Measurements from ENCODE around the gene SIN3B. TPM values are rescaled to one million over a fixed set of nuclear protein-coding genes. Genes with fewer than 3 reads are reported as not detected.

Gene SIN3B
- total RNA-seq, 1 donor from 2014 or later = 84.8 TPM

DNA sequence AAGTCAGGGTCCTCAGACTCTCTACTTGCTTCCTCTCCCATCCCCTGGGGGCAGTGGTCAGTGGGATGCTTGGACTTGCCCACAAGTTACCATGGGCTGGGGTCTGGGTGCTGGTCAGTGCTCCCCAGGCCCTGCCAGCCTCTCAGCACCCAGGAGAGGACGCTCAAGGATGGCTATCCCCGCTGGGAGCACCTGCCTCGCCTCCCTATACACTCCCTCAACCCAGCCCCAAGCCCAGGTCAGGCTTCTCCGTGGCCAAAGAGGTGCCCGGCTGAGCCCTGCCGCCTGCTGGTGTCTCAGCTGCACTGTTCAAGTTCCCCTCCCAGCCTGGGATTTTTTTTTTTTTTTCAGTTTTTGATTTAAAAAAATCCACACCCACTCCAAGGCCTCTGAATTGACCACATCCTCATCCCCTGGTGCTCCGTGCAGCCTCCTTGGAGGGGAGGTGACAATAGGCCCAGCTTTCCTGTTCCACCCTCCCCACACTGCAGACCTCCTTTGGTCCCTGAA, 70.4 kb downstream of the SIN3B start:
- DNase-seq (ENCODE audit: low spot score) = peak; percentile 60
- no peaks in the 10 kb centered on the region for H3K36me3 Mint-ChIP-seq (ENCODE audit: low read depth, unreplicated experiment)
- H3K4me3 Mint-ChIP-seq (ENCODE audit: unreplicated experiment) = no peak overlapping the region
- H3K9me3 Mint-ChIP-seq (ENCODE audit: unreplicated experiment) = no peaks in the 10 kb centered on the region
- H3K27me3 Mint-ChIP-seq (ENCODE audit: unreplicated experiment) = peaks cover 8% of the 10 kb centered on the region
- TF ChIP-seq, protein P1, sequence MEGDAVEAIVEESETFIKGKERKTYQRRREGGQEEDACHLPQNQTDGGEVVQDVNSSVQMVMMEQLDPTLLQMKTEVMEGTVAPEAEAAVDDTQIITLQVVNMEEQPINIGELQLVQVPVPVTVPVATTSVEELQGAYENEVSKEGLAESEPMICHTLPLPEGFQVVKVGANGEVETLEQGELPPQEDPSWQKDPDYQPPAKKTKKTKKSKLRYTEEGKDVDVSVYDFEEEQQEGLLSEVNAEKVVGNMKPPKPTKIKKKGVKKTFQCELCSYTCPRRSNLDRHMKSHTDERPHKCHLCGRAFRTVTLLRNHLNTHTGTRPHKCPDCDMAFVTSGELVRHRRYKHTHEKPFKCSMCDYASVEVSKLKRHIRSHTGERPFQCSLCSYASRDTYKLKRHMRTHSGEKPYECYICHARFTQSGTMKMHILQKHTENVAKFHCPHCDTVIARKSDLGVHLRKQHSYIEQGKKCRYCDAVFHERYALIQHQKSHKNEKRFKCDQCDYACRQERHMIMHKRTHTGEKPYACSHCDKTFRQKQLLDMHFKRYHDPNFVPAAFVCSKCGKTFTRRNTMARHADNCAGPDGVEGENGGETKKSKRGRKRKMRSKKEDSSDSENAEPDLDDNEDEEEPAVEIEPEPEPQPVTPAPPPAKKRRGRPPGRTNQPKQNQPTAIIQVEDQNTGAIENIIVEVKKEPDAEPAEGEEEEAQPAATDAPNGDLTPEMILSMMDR (IDR thresholded peaks at IDR 0.05; ENCODE audit: unreplicated experiment) = peak; percentile 56
- H3K4me1 Mint-ChIP-seq (ENCODE audit: unreplicated experiment) = peaks cover 3% of the 10 kb centered on the region
- H3K27ac Mint-ChIP-seq (ENCODE audit: unreplicated experiment) = no peak overlapping the region

DNA sequence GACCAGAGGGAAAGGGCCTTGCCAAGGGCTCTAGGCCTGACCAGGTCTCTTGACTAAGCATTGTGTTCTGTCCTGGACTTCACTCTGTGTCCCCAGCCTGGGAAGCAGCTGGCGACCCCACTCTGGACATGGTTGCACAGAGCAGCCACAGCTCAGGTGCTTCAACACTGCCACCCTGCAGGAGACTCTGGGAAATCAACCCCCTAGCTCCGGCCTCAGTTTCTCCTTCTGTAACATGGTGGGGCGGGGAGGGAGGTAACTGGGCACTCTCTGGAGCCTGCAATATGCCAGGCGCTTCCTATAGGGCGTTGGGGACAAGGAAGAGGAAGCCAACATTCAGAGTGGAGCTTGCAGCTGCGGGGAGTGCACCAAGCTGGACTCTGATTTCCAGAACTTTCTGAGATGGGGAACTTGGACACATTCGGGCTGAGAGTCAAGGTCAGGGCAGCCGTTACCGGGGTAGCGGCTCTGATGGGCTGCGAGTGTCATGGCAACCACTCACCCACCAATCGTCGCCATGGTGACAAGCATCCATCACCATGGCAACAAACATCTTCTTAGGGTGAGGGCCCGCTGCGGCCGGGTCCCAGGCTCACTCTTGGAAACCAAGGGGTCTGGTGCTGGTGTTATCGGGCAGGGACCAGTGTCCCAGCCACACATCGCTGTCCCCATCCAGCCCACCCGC, 72.4 kb downstream of the SIN3B start:
- Mint-ChIP-seq H3K4me1 (ENCODE audit: unreplicated experiment) (no peaks in the 10 kb centered on the region), H3K4me3 (ENCODE audit: unreplicated experiment) (no peak overlapping the region), H3K9me3 (ENCODE audit: unreplicated experiment) (no peaks in the 10 kb centered on the region), H3K27ac (ENCODE audit: unreplicated experiment) (no peak overlapping the region), H3K27me3 (ENCODE audit: unreplicated experiment) (peaks cover 9% of the 10 kb centered on the region), H3K36me3 (ENCODE audit: low read depth, unreplicated experiment) (no peaks in the 10 kb centered on the region)
- TF ChIP-seq, protein P1 (IDR thresholded peaks at IDR 0.05; ENCODE audit: unreplicated experiment) = no peak
- no peak for DNase-seq (ENCODE audit: low spot score)

DNA sequence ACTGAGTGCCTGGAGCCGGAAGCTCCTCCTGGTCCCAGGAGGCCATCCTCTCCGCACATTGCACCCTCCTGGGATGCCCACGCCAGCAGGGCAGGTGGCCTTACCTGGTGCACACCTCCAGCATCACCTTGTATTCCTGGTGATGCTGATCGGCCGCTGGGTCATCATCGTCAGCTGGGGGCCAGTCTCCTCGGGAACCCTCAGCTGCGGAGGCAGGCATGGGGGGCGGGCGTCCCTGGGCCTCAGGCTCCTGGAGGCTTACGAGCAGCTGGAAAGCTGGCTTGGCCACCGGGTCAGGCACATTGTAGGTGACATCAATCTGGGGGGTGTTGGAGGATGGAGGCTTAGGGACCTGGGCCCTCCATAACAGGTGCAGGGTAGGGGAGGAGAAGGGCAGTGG, 73.3 kb downstream of the SIN3B start:
- Mint-ChIP-seq H3K36me3 (ENCODE audit: low read depth, unreplicated experiment) (no peaks in the 10 kb centered on the region), H3K4me3 (ENCODE audit: unreplicated experiment) (no peak overlapping the region), H3K27ac (ENCODE audit: unreplicated experiment) (no peak overlapping the region), H3K27me3 (ENCODE audit: unreplicated experiment) (peaks cover 9% of the 10 kb centered on the region), H3K4me1 (ENCODE audit: unreplicated experiment) (no peaks in the 10 kb centered on the region), H3K9me3 (ENCODE audit: unreplicated experiment) (no peaks in the 10 kb centered on the region)
- DNase-seq (ENCODE audit: low spot score) = no peak
- TF ChIP-seq, protein P1 (IDR thresholded peaks at IDR 0.05; ENCODE audit: unreplicated experiment) = no peak

DNA sequence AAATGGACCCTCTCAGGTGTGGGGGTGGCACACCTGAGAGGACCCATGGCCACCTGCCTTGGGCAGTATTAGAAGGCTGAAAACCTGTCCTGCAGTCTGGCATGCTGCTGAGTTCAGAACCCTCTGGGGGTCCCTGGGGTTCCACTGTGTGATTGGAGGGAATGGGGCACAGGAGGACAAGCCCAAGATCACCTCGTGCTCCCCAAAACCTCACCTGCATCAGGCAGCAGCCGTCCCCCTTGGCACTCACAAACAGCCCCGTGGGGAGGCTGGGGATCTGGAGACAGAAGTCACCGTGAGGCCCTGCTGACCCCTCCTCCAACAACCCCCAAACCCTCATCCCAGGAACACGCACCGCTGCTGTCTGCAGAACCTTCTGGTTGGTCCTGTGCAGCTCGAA, 74.1 kb downstream of the SIN3B start:
- H3K4me1 Mint-ChIP-seq (ENCODE audit: unreplicated experiment) = no peaks in the 10 kb centered on the region
- no peak for DNase-seq (ENCODE audit: low spot score)
- H3K27me3 Mint-ChIP-seq (ENCODE audit: unreplicated experiment) = peaks cover 6% of the 10 kb centered on the region
- no peak overlapping the region for H3K4me3 Mint-ChIP-seq (ENCODE audit: unreplicated experiment)
- no peak overlapping the region for H3K27ac Mint-ChIP-seq (ENCODE audit: unreplicated experiment)
- TF ChIP-seq, protein P1 (IDR thresholded peaks at IDR 0.05; ENCODE audit: unreplicated experiment) = no peak
- H3K36me3 Mint-ChIP-seq (ENCODE audit: low read depth, unreplicated experiment) = no peaks in the 10 kb centered on the region
- H3K9me3 Mint-ChIP-seq (ENCODE audit: unreplicated experiment) = no peaks in the 10 kb centered on the region

DNA sequence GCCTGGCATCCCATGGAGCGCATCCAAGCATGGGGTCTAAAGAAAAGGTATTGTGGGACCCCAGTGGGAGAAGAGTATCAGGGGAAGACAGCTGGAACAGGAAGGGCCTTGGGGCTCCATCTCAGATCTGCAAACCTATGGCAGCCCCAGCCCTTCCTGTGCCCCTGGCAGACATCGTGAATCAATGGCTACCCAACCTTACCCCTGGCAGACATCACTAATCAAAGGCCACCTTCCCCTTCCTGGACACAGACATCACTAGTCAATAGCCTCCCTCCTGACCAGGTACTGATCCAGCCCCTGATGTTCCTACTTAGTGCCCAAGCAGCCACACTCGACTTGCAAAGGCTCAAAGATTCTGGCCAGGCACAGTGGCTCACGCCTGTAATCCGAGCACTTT, 75.4 kb downstream of the SIN3B start:
- no peak for DNase-seq (ENCODE audit: low spot score)
- TF ChIP-seq, protein P1 (IDR thresholded peaks at IDR 0.05; ENCODE audit: unreplicated experiment) = no peak
- H3K9me3 Mint-ChIP-seq (ENCODE audit: unreplicated experiment) = no peaks in the 10 kb centered on the region
- H3K4me1 Mint-ChIP-seq (ENCODE audit: unreplicated experiment) = no peaks in the 10 kb centered on the region
- H3K36me3 Mint-ChIP-seq (ENCODE audit: low read depth, unreplicated experiment) = no peaks in the 10 kb centered on the region
- no peak overlapping the region for H3K27ac Mint-ChIP-seq (ENCODE audit: unreplicated experiment)
- H3K4me3 Mint-ChIP-seq (ENCODE audit: unreplicated experiment) = no peak overlapping the region
- H3K27me3 Mint-ChIP-seq (ENCODE audit: unreplicated experiment) = peaks cover 2% of the 10 kb centered on the region

All from endothelial cell (in vitro differentiated cells).